Measurements from ENCODE around the gene ZNF502.
A peak's percentile ranks its signal among the peaks of the same experiment; 100 is the strongest.
"Not testable (repeated sequence)": the region's sequence is repeated elsewhere in the genome, so short reads cannot be mapped to it uniquely, and the experiment has no call there.

The ZNF502 gene

DNA sequence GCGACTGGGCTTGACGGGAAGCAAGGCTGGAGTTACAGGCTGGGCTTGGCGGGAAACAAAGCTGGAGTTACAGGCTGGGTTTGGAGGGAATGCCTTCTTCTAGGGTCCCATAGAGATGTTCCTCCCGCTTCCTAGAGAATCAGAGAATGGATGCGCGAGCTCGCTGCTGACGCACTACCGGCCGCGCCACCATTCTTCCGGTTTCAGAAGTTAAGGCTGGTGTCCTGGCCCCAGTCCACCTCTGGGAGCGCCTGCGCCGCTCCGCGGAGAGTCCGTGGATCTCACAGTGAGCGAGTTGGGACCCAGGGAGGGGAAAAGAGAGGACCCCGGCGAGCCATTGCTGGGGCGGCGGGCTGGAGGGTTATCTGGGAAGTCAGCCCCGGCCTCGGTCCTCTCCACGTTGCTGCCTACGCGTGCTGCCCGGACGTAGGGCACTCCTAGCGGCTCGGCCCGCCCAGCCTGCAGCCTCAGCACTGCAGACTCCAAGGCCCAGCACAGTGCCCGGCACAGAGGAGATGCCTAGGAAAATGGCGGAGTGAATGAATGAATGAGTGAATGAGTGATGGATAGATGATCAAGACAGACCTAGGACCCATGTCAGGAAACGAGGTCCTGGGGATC is at the start of gene ZNF502:
TSS of gene ZNF502 (plus strand) at position 206 of the 621 bp plus-strand sequence. CDS start 7,602 bp downstream, outside the sequence.
- DNase-seq (ENCODE audit: low spot score): peak; percentile 76

DNA sequence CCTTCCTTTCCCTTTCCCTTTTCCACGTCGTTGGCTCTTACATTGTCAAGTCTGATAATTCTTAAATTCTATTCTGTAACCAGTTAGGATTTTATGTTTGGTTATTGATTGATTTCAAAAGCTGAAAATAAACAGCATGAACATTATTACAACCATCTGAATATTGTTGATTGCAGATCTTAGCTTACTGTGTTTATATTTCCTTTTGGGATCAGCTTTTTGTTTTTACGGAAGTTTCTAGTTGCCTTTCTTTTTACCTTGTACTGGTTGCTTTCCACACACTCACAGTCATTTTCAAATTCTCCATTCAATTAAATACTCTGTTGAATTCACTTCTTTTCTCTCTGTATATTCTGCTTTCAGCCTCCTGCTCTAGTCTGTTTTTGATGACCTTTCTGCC is 47.3 kb upstream of the ZNF502 start:
- DNase-seq (ENCODE audit: low spot score): no peak

DNA sequence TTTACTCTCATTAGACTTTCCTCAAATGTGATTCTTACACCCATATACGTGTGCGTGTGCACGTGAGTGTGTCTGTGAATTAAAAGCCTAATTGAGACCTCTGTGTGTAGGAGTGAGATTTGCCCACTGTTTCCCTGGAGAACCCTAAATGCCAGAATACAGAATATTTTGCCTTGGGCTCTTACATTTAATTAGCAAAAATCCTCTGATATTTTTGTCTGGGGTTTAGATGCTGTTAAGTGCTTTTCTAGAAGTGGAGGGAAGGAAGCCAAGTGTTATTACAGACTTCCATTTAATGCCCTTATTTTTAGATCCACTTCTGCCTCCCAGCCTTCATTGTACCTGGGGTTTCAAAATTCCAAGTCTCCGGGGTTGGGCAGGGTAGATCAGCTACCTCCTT is 46.1 kb upstream of the ZNF502 start:
- no peak for DNase-seq (ENCODE audit: low spot score)

DNA sequence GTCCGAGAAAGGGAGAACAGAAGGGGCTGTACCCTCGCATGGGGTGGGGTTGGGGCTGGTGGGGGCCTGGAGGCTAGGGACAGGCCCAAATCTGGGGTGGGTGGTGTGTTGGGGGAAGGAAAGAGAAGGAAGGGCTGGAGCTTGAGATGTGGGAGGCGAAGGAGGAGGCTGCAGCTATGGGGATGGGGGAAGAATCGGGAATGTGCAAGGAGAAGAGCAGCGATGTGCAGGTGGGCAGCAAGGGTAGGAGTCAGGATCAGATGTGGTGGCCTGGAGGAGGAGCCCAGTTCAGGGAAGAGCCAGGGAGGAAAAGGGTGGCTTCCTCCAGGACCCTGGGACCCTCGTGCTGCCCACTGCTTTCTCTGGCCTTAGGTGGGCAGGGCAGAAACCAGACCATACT is 42.7 kb upstream of the ZNF502 start:
- DNase-seq (ENCODE audit: low spot score): no peak

DNA sequence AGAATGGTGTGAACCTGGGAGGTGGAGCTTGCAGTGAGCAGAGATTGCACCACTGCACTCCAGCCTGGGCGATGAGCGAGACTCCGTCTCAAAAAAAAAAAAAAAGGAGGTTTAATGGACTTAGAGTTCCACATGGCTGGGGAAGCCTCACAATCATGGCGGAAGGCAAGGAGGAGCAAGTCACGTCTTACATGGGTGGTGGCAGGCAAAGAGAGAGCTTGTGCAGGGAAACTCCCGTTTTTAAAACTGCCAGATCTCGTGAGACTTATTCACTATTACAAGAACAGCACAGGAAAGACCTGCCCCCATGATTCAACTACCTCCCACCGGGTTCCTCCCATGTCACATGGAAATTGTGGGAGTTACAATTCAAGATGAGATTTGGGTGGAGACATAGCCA is 39.0 kb upstream of the ZNF502 start:
- DNase-seq (ENCODE audit: low spot score): not testable (repeated sequence)

DNA sequence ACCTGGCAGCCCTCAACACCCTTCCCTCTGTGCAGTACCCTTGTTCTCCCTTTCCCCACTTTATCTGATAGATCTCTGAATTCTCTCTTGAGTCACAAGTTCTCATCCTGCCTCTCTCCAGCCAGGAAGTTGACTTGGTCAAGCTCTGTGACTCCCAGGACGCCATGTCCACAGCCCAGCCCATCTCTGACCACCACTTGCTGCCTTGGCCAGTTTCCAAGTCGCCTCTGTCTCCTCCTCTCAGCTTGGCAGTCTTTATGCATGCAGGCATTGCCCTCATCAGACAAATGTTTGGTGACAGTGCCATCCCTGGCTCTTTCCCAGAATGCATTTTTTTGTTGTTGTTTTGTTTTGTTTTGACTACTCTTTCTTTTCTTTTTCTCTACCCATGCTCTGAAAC is 38.2 kb upstream of the ZNF502 start:
- DNase-seq (ENCODE audit: low spot score): no peak

DNA sequence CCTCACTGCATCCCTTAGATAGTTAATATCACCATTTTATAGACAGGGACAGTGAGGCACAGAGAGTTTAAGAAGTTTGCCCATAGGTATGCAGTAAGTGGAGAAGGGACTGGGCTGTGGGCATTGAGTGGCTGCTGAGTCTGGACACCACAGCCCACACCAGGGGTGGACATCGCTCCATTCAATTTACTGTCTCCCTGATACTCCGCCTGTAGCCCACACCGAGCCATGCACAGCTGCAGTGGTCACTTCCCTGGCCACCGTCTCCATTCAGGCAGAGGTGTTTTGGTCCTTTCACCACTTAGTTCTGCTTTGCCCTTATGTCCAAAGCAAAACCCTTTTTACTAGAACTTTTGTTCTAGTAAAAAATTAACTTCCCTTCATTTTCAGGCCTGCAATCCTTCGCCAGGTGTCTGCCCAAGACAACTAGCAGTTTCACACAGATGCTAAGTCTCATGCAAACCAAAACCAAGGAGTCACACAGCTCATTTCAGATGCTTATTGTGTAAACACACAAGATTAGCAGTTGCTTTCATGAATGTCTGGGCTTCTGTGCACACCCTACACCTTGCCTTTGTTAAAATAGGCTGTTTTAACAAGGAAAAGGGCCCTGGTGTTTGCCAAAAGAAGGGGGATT is 33.9 kb upstream of the ZNF502 start:
- no peak for DNase-seq (ENCODE audit: low spot score)

DNA sequence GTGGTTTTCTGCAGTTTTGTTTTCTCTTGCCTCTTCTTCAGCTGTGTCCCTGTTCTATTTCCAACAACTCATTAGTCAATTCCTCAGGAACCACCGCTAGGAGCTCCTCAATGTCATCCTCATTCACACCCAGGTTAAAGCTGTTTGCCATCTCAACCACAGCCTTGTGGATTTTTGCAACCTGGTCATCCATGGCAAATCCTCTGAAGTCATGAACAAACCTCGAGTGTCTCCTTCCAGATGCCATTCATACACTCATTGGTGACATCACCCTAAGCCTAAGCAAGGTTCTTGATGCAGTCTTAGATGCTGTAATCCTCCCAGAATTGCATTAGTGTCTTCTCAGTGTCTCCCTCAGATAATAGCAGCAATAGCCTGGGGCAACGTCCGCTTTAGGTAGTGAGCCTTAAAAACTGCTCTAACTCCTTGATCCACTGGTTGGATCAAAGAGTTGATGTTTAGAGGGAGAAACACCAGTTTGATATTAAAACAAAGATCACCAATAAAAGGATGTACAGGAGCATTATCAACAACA is 31.5 kb upstream of the ZNF502 start:
- DNase-seq (ENCODE audit: low spot score): no peak

DNA sequence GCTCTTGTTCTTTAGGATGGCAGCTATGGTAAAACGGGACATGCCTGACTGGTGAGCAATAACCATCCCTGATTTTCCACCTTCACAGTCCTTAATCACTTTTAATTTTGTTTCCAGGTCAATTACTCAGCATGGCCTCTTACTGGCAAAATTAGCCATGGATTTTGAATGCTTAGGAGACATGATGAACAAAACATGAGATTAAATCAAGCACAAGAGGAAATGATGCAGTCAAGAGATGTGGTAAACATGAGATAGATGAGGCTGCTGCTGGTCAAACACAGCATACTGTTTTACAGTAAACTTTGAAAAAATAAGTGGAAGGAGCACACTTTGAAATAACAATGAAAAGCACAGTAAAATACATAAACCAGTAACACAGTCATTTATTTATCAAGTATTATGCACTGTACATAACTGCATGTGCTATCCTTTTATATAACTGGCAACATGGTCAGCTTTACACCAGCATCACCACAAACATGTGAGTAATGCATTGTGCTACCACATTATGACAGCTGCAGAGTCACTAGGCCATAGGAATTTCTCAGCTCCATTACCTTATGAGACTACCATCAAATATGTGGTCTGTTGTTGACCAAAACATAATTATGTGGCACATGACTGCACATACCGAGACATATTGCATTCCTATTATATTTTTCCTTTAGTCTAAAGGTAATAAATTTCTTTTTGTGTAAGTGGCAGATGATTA is 30.1 kb upstream of the ZNF502 start:
- no peak for DNase-seq (ENCODE audit: low spot score)

DNA sequence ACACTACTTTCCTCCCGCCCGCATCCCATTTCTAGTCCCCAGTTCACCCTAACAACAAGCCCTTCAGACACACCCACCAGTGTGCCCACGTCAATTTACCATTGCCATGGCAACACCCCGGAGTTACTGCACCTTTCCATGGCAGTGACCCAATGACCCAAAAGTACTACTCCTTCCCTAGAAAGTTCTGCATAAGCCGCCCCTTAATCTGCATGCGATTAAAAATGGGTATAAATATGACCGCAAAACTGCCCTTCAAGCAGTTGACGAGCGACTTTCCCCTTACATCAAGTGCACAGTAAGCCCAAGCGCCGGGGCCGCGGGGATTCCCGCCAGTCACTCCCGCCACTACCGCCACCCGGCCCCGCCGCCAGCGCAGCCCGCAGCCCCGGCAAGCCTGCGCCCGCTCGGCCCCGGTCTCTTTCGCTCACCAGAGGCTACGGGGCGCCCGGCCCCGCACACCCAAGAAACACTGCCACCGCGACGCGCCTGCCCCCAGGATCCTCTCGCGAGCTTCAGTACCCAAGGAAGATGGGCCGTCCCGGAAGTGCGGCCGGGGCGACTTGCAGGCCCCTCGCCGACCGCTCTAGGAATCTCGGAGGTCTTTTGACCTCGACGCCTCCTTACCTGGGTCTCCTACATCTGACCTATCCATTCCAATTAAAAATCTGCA is 27.2 kb upstream of the ZNF502 start:
- DNase-seq (ENCODE audit: low spot score): no peak

DNA sequence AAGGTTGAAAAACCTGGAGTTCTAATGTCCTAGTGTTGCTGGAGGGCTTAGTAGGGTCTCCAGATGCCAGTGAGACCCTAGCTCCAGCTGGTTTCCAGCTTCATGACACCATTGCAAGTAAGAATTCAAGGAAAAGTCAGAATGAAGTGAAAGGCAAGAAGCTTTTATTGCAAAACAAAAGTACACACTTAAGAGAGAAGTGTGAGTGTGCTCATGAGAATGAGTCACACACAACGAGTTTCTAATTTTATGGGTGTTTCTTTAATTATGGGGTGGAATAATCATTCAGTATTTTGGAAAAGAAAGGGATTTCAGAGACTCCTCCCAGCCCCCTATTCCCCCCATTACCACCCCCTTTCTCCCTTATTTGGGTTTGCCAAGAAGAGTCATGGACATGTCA is 24.6 kb upstream of the ZNF502 start:
- no peak for DNase-seq (ENCODE audit: low spot score)

DNA sequence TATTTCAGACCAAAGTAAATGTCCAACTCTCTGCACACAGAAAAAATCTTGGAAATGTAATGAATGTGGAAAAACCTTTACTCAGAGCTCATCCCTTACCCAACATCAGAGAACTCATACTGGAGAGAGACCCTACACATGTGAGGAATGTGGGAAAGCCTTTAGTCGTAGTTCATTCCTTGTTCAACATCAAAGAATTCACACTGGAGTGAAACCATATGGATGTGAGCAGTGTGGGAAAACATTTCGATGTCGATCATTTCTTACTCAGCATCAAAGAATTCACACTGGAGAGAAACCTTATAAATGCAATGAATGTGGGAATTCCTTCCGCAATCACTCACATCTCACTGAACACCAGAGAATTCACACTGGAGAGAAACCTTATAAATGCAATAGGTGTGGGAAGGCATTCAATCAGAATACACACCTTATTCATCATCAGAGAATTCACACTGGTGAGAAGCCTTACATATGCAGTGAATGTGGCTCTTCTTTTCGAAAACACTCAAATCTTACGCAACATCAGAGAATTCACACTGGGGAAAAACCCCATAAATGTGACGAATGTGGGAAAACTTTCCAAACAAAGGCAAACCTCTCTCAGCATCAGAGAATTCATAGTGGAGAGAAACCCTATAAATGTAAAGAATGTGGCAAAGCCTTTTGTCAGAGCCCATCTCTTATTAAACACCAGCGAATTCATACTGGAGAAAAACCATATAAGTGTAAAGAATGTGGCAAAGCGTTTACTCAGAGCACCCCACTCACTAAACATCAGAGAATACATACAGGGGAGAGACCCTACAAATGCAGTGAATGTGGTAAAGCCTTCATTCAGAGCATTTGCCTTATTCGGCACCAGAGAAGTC is 9.0 kb downstream of the ZNF502 start:
- DNase-seq (ENCODE audit: low spot score): no peak

DNA sequence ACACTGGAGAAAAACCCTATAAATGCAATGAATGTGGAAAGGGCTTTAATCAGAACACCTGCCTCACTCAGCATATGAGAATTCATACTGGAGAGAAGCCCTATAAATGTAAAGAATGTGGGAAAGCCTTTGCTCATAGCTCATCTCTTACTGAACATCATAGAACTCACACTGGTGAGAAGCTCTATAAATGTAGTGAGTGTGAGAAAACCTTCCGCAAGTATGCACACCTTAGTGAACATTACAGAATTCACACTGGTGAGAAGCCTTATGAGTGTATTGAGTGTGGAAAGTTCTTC is 9.6 kb downstream of the ZNF502 start:
- no peak for DNase-seq (ENCODE audit: low spot score)

DNA sequence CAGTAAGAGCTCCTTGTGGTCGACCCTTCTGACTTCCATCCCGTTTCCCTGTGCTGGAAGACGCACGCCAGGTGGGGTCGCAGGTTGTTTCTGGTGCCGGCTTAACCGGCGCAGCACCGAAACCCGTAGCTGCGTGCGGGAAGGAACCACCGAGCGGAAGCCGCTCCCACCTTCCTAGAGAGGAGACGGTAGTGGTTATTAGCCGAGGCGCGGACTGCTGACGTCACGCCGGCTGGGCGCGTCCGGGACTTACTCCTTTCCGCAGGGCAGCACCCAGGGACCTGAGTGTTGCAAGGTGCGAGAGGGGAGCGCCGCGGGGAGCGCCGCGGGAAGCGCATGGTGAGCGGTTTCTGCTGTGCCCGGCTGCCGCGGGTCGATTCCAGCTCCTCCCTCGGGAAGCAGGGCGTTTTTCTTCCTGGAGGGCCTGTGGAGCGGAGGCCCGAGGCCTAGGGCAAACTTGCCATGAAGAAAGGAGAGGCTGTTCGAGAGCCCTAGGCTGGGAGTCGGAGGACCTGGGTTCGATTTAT is 17.0 kb downstream of the ZNF502 start, which contains the start of gene ZNF501:
TSS of gene ZNF501 (plus strand) at position 252 of the 527 bp plus-strand sequence. CDS start 4,787 bp downstream, outside the sequence.
- DNase-seq (ENCODE audit: low spot score): peak; percentile 90

DNA sequence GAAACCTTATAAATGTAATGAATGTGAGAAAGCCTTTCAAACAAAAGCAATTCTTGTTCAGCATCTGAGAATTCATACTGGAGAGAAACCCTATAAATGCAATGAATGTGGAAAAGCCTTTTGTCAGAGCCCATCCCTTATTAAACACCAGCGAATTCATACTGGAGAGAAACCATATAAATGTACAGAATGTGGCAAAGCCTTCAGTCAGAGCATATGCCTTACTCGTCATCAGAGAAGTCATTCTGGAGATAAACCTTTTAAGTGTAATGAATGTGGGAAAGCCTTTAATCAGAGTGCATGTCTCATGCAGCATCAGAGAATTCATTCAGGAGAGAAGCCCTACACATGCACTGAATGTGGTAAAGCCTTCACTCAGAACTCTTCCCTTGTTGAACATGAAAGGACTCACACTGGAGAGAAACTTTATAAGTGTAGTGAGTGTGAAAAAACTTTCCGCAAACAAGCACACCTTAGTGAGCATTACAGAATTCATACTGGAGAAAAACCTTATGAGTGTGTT is 22.2 kb downstream of the ZNF502 start:
- no peak for DNase-seq (ENCODE audit: low spot score)

DNA sequence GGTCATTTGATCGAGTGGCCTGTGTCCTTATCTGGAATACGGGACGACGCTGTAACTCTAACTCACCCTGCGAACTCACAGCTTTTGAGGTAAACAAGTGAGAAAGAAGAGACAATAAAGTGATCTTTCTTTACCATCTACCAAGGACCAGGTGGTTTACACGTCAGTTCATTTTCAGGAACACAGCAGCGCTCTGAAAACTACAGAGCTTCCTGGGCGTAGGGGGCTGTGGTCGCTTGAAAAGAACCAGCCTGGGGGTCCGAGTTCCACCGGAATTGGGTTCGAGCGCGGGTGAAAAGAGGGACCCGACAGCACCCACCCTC is 48.6 kb downstream of the ZNF502 start:
- no peak for DNase-seq (ENCODE audit: low spot score)

DNA sequence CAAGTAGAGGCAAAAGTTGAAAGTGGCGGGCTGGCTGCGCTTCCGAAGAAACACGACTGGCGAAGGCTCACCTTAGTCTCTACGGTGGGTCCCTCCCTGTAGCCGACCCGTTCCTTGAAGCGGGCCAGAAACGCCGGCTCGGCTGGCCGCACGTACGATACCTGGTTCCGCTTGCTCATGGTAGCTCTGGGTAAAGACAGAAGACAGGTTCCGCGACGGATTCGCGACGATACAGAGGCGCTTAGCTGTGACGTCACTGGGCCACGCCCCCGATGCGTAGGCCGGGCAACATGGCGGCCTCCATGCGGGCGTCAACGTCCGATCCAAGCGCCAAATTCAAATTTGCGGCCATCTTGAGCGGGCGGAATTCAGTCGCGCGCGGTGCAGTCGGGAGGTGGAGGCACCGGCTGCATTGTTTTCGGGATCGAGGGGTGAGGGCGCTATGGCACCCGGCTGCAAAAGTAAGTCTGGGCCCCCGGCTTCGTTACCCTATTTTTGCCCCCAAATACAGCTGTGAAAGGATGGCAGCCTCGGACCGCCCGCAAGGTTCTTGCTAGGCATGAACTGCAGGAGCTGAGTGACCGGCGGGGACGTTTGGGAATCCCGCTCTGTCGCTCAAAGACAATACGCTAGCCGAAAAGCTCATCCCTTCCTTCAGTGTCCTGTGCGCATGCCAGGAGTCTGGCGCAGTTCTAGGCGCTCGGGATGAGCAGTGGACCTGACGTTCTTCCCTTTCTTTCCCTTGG is 49.1 kb downstream of the ZNF502 start, which contains the start of the genes KIAA1143 and KIF15:
TSS of gene KIAA1143 (minus strand) at position 196 of the 746 bp plus-strand sequence. CDS start at position 179, 17 bp downstream.
TSS of gene KIF15 (plus strand) at position 371 of the 746 bp plus-strand sequence. CDS start at position 443, 72 bp downstream.
- DNase-seq (ENCODE audit: low spot score): peak; percentile 98

DNA sequence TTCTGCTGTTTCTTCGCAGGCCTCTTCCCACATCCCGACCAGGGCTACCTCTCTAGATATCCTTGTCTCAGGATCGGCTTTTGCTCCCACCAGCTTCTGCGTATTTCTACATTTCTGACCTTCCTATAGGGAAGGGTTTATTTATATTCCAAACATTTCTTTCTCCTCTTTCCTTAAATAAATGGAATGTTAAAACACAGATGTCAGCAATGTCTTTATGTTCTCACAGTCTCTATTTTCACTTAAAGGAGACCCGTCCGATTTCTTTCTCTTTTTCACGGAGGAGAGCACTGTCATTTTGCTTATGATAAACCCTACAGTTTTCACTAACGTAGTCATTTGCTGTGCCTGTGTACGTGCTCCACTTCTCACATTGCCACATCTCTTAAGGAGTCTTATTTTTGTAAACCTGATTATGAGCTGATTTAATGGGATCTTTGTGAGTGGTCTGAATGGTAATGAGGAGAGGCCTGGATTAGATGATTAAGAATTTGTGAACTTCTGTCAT is 49.8 kb downstream of the ZNF502 start:
- DNase-seq (ENCODE audit: low spot score): no peak

DNA sequence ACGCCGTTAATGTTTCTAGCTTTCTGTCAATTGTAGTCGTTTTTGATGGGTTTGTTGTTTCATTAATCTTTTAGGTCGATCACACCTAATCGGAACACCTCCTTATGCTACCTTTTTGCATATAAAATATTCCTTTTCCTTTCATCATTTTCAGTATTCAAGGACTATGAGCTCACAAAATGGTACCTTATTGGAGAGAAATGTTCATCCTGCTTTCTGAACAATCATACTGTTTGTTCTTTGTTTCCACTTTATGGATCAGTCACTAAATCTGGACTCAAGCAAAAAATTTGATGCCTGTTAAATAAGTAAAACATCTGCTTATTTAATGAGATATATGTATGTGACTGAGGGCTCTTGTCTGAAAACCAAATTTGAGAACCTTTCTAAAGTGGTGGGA is 50.2 kb downstream of the ZNF502 start:
- DNase-seq (ENCODE audit: low spot score): no peak

DNA sequence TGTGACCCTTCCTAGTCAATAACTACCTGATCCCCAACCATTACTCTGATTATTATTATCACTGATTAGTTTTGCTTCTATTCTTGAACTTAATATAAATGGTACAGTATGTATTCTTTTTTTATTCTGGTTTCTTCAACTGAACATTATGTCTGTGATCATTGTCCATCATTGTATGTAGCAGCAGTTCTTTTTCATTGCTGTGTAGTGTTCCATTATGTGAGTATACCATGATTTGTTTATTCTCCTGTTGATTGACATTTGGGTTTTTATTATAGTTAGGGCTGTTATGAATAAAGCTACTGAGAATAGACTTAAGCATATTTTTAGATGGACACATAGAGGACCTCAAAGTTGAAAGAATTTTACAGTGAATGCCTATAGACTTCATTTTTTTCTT is 51.8 kb downstream of the ZNF502 start:
- no peak for DNase-seq (ENCODE audit: low spot score)
